ENCODE measurements around the gene TAPBPL.

DNA sequence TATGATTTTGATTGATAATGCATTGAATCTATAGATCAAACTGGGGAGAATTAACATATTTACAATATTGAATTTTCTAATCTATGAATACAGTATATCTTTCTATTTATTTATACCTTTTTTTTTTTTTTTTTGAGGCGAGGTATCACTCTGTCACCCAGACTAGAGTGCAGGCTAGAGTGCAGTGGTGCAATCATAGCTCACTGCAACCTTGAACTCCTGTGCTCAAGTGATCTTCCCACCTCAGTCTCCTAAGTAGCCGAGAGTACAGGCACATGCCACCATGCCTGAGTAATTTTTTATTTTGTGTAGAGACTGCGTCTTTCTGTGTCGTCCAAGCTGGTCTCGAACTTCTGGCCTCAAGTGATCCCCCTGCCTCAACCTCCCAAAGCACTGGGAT lies 47.5 kb upstream of the TAPBPL start:
- TF ChIP-seq EGR1 (IDR thresholded peaks at IDR 0.05), result no peak
- TF ChIP-seq, protein P1, sequence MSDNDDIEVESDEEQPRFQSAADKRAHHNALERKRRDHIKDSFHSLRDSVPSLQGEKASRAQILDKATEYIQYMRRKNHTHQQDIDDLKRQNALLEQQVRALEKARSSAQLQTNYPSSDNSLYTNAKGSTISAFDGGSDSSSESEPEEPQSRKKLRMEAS (IDR thresholded peaks at IDR 0.05), result no peak

All from Ishikawa (cell line).